ENCODE data around the gene PRPF4. TPM values are rescaled to one million over a fixed set of nuclear protein-coding genes. Genes with fewer than 3 reads are reported as not detected.

The PRPF4 gene
- total and polyA plus RNA-seq, 4 donors = 7.5 to 20.6 (median 17.3) TPM

DNA sequence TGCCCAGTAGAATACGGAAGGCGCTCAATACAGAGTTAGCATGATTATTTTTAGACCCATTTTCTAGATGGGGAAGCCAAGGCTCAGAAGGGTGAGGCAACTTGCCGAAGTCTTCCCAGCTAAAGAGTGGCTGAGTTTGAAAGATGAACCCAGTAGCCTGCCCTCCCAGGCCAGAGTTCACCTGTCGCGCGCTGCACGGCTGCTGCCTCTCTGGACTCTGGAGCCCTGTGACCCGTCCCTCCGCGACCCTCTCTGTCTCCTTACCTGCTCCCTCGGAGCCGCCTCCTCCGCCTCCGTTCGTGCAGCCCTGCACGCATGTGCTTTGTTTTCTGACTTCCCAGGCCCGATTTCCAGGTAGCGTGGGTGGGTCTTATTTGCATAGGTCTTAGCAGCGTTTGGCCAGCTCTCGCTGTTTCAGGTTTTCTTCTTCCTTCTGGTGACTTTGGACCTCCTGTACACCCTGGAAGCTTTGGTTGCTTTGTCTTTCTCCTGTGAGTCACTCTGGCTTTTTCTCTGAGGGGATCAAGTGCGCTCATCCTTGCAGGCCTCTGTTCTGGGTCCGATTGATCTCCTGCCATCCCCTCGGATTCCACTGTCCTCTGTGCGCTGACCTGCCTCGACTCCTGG, 27.4 kb downstream of the PRPF4 start, which contains the start of gene RNF183:
TSS of gene RNF183 (minus strand) at position 585 of the 627 bp plus-strand sequence. CDS start 5,192 bp downstream, outside the sequence.
- Histone ChIP-seq H3K4me3 (no peak within 1 kb of the TSS), H3K4me1 (ENCODE audit: control insufficient read depth in 5 of 5, insufficient read depth in 5 of 5, low read length in 5 of 5) (no peaks in the 10 kb centered on the region), H3K27ac (ENCODE audit: low read depth in 1 of 2, low read length in 1 of 2) (no peak within 1 kb of the TSS), H3K9ac (ENCODE audit: insufficient read depth in 1 of 2, low read length in 2 of 2) (no peak within 1 kb of the TSS), H3K36me3 (ENCODE audit: control insufficient read depth in 4 of 4, insufficient read depth in 4 of 4, low read length in 4 of 4) (no peaks in the 10 kb centered on the region), H3K27me3 (ENCODE audit: control insufficient read depth in 3 of 3, insufficient read depth in 3 of 3, low read length in 2 of 3) (no peaks in the 10 kb centered on the region), H3K9me3 (ENCODE audit: control insufficient read depth in 4 of 4, insufficient read depth in 3 of 4, low read length in 3 of 4) (peaks cover 0 to 2% (median 0%) of the 10 kb centered on the region in 4 donors)
- 77 to 84% methylated on average over 25 of the region's 25 CpGs for WGBS, 2 donors
- ATAC-seq (ENCODE audit: insufficient read depth, low FRiP score) (no peak), DNase-seq (no peak)
- TF ChIP-seq, protein P1, sequence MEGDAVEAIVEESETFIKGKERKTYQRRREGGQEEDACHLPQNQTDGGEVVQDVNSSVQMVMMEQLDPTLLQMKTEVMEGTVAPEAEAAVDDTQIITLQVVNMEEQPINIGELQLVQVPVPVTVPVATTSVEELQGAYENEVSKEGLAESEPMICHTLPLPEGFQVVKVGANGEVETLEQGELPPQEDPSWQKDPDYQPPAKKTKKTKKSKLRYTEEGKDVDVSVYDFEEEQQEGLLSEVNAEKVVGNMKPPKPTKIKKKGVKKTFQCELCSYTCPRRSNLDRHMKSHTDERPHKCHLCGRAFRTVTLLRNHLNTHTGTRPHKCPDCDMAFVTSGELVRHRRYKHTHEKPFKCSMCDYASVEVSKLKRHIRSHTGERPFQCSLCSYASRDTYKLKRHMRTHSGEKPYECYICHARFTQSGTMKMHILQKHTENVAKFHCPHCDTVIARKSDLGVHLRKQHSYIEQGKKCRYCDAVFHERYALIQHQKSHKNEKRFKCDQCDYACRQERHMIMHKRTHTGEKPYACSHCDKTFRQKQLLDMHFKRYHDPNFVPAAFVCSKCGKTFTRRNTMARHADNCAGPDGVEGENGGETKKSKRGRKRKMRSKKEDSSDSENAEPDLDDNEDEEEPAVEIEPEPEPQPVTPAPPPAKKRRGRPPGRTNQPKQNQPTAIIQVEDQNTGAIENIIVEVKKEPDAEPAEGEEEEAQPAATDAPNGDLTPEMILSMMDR (IDR thresholded peaks at IDR 0.05; ENCODE audit: control extremely low read depth, extremely low read depth) = no peak

DNA sequence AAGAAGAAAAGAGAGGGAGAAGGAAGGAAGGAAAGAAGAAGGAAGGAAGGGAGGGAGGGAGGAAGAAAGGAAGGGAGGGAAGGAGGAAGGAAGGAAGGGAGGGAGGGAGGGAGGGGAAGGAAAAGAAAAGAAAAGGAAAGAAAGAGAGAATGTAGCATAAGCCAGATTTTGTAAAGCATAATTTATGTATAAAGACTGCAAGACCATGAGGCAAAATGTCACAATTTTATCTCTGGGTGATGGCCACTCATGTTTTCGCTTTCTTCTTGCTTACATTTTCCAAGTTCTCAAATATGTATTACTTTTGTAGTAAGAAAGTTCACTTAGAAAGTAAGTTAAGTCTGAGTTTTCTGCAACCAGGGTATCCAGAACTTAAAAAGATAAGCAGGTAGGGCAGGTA, 31.1 kb downstream of the PRPF4 start:
- H3K4me1 ChIP-seq (ENCODE audit: control insufficient read depth in 5 of 5, insufficient read depth in 5 of 5, low read length in 5 of 5) = peaks cover 0 to 6% (median 1%) of the 10 kb centered on the region in 5 donors
- H3K9me3 ChIP-seq (ENCODE audit: control insufficient read depth in 4 of 4, insufficient read depth in 3 of 4, low read length in 3 of 4) = no peaks in the 10 kb centered on the region
- ATAC-seq (ENCODE audit: insufficient read depth, low FRiP score) = no peak
- H3K27ac ChIP-seq (ENCODE audit: low read depth in 1 of 2, low read length in 1 of 2) = no peak overlapping the region
- no peaks in the 10 kb centered on the region for H3K27me3 ChIP-seq (ENCODE audit: control insufficient read depth in 3 of 3, insufficient read depth in 3 of 3, low read length in 2 of 3)
- WGBS, 2 donors = 93 to 96% methylated on average over 1 of the region's 1 CpG
- H3K4me3 ChIP-seq = no peak overlapping the region
- no peak for DNase-seq
- H3K36me3 ChIP-seq (ENCODE audit: control insufficient read depth in 4 of 4, insufficient read depth in 4 of 4, low read length in 4 of 4) = no peaks in the 10 kb centered on the region
- H3K9ac ChIP-seq (ENCODE audit: insufficient read depth in 1 of 2, low read length in 2 of 2) = no peak overlapping the region
- TF ChIP-seq, protein P1 (IDR thresholded peaks at IDR 0.05; ENCODE audit: control extremely low read depth, extremely low read depth) = no peak

DNA sequence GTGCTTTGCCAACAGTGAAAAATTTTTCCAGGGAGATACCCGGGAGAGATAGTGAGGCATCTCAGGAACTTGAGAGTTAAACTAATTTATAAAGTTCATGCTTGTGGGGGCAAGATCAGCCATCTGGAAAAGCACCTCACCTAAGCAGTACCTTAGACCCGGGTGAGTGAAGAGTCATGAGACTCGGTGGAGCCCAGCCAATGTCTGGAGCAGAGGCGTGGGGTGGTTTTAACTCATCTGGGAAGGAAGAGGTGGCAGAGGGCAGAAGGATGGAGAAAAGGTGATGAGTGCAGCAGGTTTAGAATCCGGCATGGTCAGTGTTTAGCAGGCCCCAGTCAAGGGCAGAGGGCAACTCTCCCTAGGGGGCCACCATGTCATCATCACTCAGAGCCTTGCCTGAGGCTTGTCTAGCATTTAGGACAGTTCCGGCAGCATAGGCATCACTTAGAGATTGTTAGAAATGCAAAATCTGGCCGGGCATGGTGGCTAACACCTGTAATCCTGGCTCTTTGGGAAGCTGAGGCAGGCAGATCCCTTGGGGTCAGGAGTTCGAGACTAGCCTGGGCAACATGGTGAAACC, 32.0 kb downstream of the PRPF4 start:
- peaks cover 0 to 6% (median 1%) of the 10 kb centered on the region in 5 donors for H3K4me1 ChIP-seq (ENCODE audit: control insufficient read depth in 5 of 5, insufficient read depth in 5 of 5, low read length in 5 of 5)
- H3K9me3 ChIP-seq (ENCODE audit: control insufficient read depth in 4 of 4, insufficient read depth in 3 of 4, low read length in 3 of 4) = no peaks in the 10 kb centered on the region
- H3K4me3 ChIP-seq = no peak overlapping the region
- H3K27me3 ChIP-seq (ENCODE audit: control insufficient read depth in 3 of 3, insufficient read depth in 3 of 3, low read length in 2 of 3) = no peaks in the 10 kb centered on the region
- TF ChIP-seq, protein P1 (IDR thresholded peaks at IDR 0.05; ENCODE audit: control extremely low read depth, extremely low read depth) = no peak
- H3K27ac ChIP-seq (ENCODE audit: low read depth in 1 of 2, low read length in 1 of 2) = no peak overlapping the region
- no peak overlapping the region for H3K9ac ChIP-seq (ENCODE audit: insufficient read depth in 1 of 2, low read length in 2 of 2)
- DNase-seq (no peak), ATAC-seq (ENCODE audit: insufficient read depth, low FRiP score) (no peak)
- WGBS, 2 donors = 75 to 76% methylated on average over 8 of the region's 8 CpGs
- H3K36me3 ChIP-seq (ENCODE audit: control insufficient read depth in 4 of 4, insufficient read depth in 4 of 4, low read length in 4 of 4) = no peaks in the 10 kb centered on the region

Measured in lung (tissue), 12 donors.